Psoas muscle (tissue), 8 donors: ENCODE measurements around the gene CEBPB. TPM values are rescaled to one million over a fixed set of nuclear protein-coding genes. Genes with fewer than 3 reads are reported as not detected.
"Not testable (repeated sequence)": the region's sequence is repeated elsewhere in the genome, so short reads cannot be mapped to it uniquely, and the experiment has no call there.

Experiments
- ATAC-seq, 4 donors: fragments of 200-7000 bp; cut with Tn5 transposase; one replicate each; pipeline ENCODE4 v1.9.1; 2020; ENCODE audit warnings: moderate library complexity in 3 of 4, mild to moderate bottlenecking in 2 of 4
- DNase-seq, 2 donors: peaks; one replicate each; pipeline ENCODE4 v3.0.0-alpha.2; 2020
- H3K27ac ChIP-seq: fragments of 200-600 bp; one replicate; pipeline ENCODE4 v1.8.0; 2022
- H3K27me3 ChIP-seq, 3 donors: fragments of 200-600 bp in 1 of 3; one replicate each; pipeline versions ENCODE4 v1.6.1 to v1.8.0; 2013 to 2022; ENCODE audit warnings: low read length in 2 of 3, mild to moderate bottlenecking in 2 of 3, moderate library complexity in 1 of 3; ENCODE audit not compliant: insufficient read depth in 3 of 3
- H3K36me3 ChIP-seq, 2 donors: fragments of 200-600 bp in 1 of 2; one replicate each; pipeline versions ENCODE4 v1.6.1 to v1.8.0; 2013 to 2022; ENCODE audit warnings: low read depth in 1 of 2, mild to moderate bottlenecking in 1 of 2, moderate library complexity in 1 of 2; ENCODE audit not compliant: insufficient read depth in 1 of 2
- H3K4me1 ChIP-seq: fragments of 200-600 bp; one replicate; pipeline ENCODE4 v1.8.0; 2022
- H3K4me3 ChIP-seq: fragments of 200-600 bp; one replicate; pipeline ENCODE4 v1.8.0; 2022; ENCODE audit warnings: mild to moderate bottlenecking
- H3K9me3 ChIP-seq: fragments of 200-600 bp; one replicate; pipeline ENCODE4 v1.8.0; 2022
- CTCF ChIP-seq: fragments of 200-600 bp; IDR thresholded peaks from one replicate; pipeline ENCODE4 v1.8.0; 2022; ENCODE audit warnings: antibody characterized with exemption
- WGBS, 3 donors: extraction: QIAGEN DNeasy Blood & Tissue Kit; methylation state at CpG; one replicate each; pipeline versions ENCODE4 v1.1.6 to v1.1.7; 2013; 5-methylcytosine and 5-hydroxymethylcytosine counted together
- intact Hi-C, 2 donors: fragments of 100-400 bp; cut with DNase I; formaldehyde crosslinking; loops; one replicate each; pipeline versions ENCODE4 v1.11.0 to v1.14.2; 2022
- polyA plus RNA-seq, 3 donors: library from polyadenylated mRNA; stranded (reverse); fragments of 200-250 nt; gene quantifications; one replicate each; pipeline ENCODE4 v1.2.3, GENCODE V29; 2013
- total RNA-seq, 4 donors: library from RNA; stranded (reverse); fragmentation: NEBNext Ultra II Directional in 2 of 4; extraction: Animal tissue kit (Norgen Biotek cat#: 25700) in 2 of 4; gene quantifications; one replicate each; pipeline versions ENCODE4 v1.2.1 to v1.2.4, GENCODE V29; 2021 to 2023
- donor health status: healthy with polysubstance abuse.
- donor health status: DM: no; HTN: no; CAD: no; lungs with moderate emphysema.
- donor health status: Bipolar disorder and iron deficiency.
- donor health status: healthy.
- donor health status: DM: yes; HTN: yes; CAD: no.
- donor health status: DM: no; HTN: no; CAD: no.
- donor health status: DM: no; HTN: no; CAD: no.
- donor health status: DM: yes; HTN: yes; CAD: no.

CEBPB gene
- total and polyA plus RNA-seq, 7 donors = 38.7 to 445 (median 144) TPM

- DNase-seq = no peak
- intact Hi-C loops = loop anchor here in 1 of 2 donors (5.0 kb wide), 1 partner anchor 36 kb away; no protein-coding TSS in a partner anchor
- no peaks in the 10 kb centered on the region for H3K9me3 ChIP-seq
- H3K4me3 ChIP-seq = peak overlapping the region; percentile 97
- H3K4me1 ChIP-seq = peaks cover 40% of the 10 kb centered on the region
- WGBS, 3 donors = 0 to 1% (median 0%) methylated on average over 18 of the region's 18 CpGs
- H3K27me3 ChIP-seq = no peaks in the 10 kb centered on the region
- peak in 1 of 4 donors; percentile 5 for ATAC-seq
- peaks cover 0 to 7% of the 10 kb centered on the region in 2 donors for H3K36me3 ChIP-seq
- TF ChIP-seq CTCF = no peak
- H3K27ac ChIP-seq = peak overlapping the region; percentile 96
These were observed 37.5 kb upstream of the CEBPB start for GRCh38 chr20:50153153-50153499.

GRCh38 chr20:50153500-50154377 lies 36.9 kb upstream of the CEBPB start, which contains the start of gene PEDS1:
PEDS1 (minus strand) TSS chr20:50153723; CDS start chr20:50153637, 86 bp downstream.
- H3K27me3 ChIP-seq = no peaks in the 10 kb centered on the region
- H3K27ac ChIP-seq = peak within 1 kb of the TSS; percentile 96
- H3K4me1 ChIP-seq = peaks cover 34% of the 10 kb centered on the region
- H3K36me3 ChIP-seq = peaks cover 0 to under 1% of the 10 kb centered on the region in 2 donors
- ATAC-seq (peak; percentile 87 to 91 (median 88)), DNase-seq (peak; percentile 93 to 97)
- no peaks in the 10 kb centered on the region for H3K9me3 ChIP-seq
- WGBS, 3 donors = 2 to 3% (median 2%) methylated on average over 84 to 99 of the region's 99 CpGs
- TF ChIP-seq CTCF = peak; percentile 21
- peak within 1 kb of the TSS; percentile 97 for H3K4me3 ChIP-seq
- intact Hi-C loops = loop anchor here in 1 of 2 donors (5.0 kb wide), 1 partner anchor 36 kb away; no protein-coding TSS in a partner anchor

- DNase-seq, ATAC-seq, intact Hi-C loops: not testable (repeated sequence)
These were observed 29.1 kb upstream of the CEBPB start for GRCh38 chr20:50161494-50161893.

GRCh38 chr20:50163570-50164317 lies 26.9 kb upstream of the CEBPB start:
- Histone ChIP-seq H3K27ac (peak overlapping the region; percentile 92), H3K27me3 (no peaks in the 10 kb centered on the region), H3K4me3 (no peak overlapping the region), H3K4me1 (peaks cover 34% of the 10 kb centered on the region), H3K9me3 (no peaks in the 10 kb centered on the region), H3K36me3 (no peaks in the 10 kb centered on the region)
- ATAC-seq (peak; percentile 64 to 75 (median 72)), DNase-seq (peak; percentile 68 to 86)
- intact Hi-C loops = loop anchor here in 1 of 2 donors (1.0 kb wide), 1 partner anchor 14 kb away; no protein-coding TSS in a partner anchor
- TF ChIP-seq CTCF = no peak
- WGBS, 3 donors = 50 to 55% (median 54%) methylated on average over 9 of the region's 9 CpGs

More at GRCh38 chr20:50161494-50161893, 29.1 kb upstream of the CEBPB start:
- not testable (repeated sequence) for H3K36me3 ChIP-seq, H3K9me3 ChIP-seq, H3K4me3 ChIP-seq, H3K27me3 ChIP-seq, H3K27ac ChIP-seq
- peaks cover 30% of the 10 kb centered on the region for H3K4me1 ChIP-seq
- 83 to 93% (median 83%) methylated on average over 7 of the region's 7 CpGs for WGBS, 3 donors
